PC-3 (cell line): ENCODE data around the gene OR14J1. TPM values are rescaled to one million over a fixed set of nuclear protein-coding genes. Genes with fewer than 3 reads are reported as not detected.
A peak's percentile ranks its signal among the peaks of the same experiment; 100 is the strongest.

ENCODE experiments used
- ATAC-seq: fragments of 200-7000 bp; cut with Tn5 transposase; 2 replicates; pipeline ENCODE4 v1.9.1; 2020; ENCODE audit warnings: mild to moderate bottlenecking, moderate library complexity
- BruUV-seq: library from RNA; stranded (reverse); fragments of 400-500 nt; replicated peaks from 2 replicates; lab custom pipeline; 2021; lab: Mats Ljungman, UMichigan
- CTCF ChIA-PET: fragments of 300-600 bp; sonication (Branson Sonifier 250); formaldehyde crosslinking; loops from one replicate; lab custom pipeline; 2022; ENCODE audit warnings: antibody characterized with exemption; lab: Charles Lee
- POLR2A ChIA-PET: fragments of 300-600 bp; sonication (Branson Sonifier 250); formaldehyde crosslinking; loops from one replicate; lab custom pipeline; 2022; ENCODE audit warnings: antibody characterized with exemption; ENCODE audit not compliant: unreplicated experiment; lab: Charles Lee
- DNase-seq: peaks from one replicate; pipeline ENCODE4 v3.0.0-alpha.2; 2015
- H2AFZ ChIP-seq: fragments of 300-600 bp; sonication (generic); 2 replicates; pipeline ENCODE4 v1.6.0; 2016; ENCODE audit warnings: antibody characterized with exemption, low read length
- H3F3A ChIP-seq: fragments of 300-600 bp; sonication (generic); one replicate; pipeline ENCODE4 v1.6.0; 2017; ENCODE audit warnings: antibody characterized with exemption, low read length, control low read depth, mild to moderate bottlenecking; ENCODE audit not compliant: unreplicated experiment
- H3K27ac ChIP-seq: fragments of 300-600 bp; sonication (generic); 2 replicates; pipeline ENCODE4 v1.5.1; 2016; ENCODE audit warnings: mild to moderate bottlenecking, low read length
- H3K27me3 ChIP-seq: fragments of 300-600 bp; sonication (generic); 2 replicates; pipeline ENCODE4 v1.6.1; 2016; ENCODE audit warnings: low read length, mixed read lengths
- H3K36me3 ChIP-seq: fragments of 300-600 bp; sonication (generic); 2 replicates; pipeline ENCODE4 v1.6.1; 2016; ENCODE audit warnings: low read depth, mixed run types, low read length, mixed read lengths
- H3K4me1 ChIP-seq: fragments of 300-600 bp; sonication (generic); 2 replicates; pipeline ENCODE4 v1.5.1; 2016; ENCODE audit warnings: low read length; ENCODE audit not compliant: insufficient read depth
- H3K4me2 ChIP-seq: fragments of 300-600 bp; sonication (generic); 2 replicates; pipeline ENCODE4 v1.6.0; 2016; ENCODE audit warnings: low read length
- H3K4me3 ChIP-seq: fragments of 300-600 bp; sonication (generic); 2 replicates; pipeline ENCODE4 v1.5.1; 2016; ENCODE audit warnings: mild to moderate bottlenecking, low read length, mixed read lengths
- H3K79me2 ChIP-seq: fragments of 300-600 bp; sonication (generic); 2 replicates; pipeline ENCODE4 v1.6.1; 2017; ENCODE audit warnings: low read length, mixed read lengths
- H3K9ac ChIP-seq: fragments of 300-600 bp; sonication (generic); 2 replicates; pipeline ENCODE4 v1.6.0; 2016; ENCODE audit warnings: mild to moderate bottlenecking, low read length
- H3K9me2 ChIP-seq: fragments of 300-600 bp; sonication (generic); replicated peaks from 2 replicates; pipeline ENCODE4 v1.6.1; 2016; ENCODE audit warnings: mixed run types, low read length, mixed read lengths
- H3K9me3 ChIP-seq: fragments of 300-600 bp; sonication (generic); 2 replicates; pipeline ENCODE4 v1.6.1; 2016; ENCODE audit warnings: low read length, mixed read lengths
- H4K20me1 ChIP-seq: fragments of 300-600 bp; sonication (generic); 2 replicates; pipeline ENCODE4 v1.6.1; 2016; ENCODE audit warnings: low read length, mixed read lengths
- CTCF ChIP-seq: fragments of 300-600 bp; sonication (generic); conservative IDR thresholded peaks from 2 replicates; pipeline ENCODE4 v1.5.1; 2017; ENCODE audit warnings: antibody characterized with exemption, low read depth, mild to moderate bottlenecking, low read length
- EZH2 ChIP-seq: fragments of 300-600 bp; sonication (generic); IDR thresholded peaks from one replicate; pipeline ENCODE4 v1.6.1; 2017; ENCODE audit warnings: antibody characterized with exemption, mild to moderate bottlenecking, low read length; ENCODE audit not compliant: unreplicated experiment
- EZH2phosphoT487 ChIP-seq: fragments of 300-600 bp; sonication (generic); IDR thresholded peaks from 2 replicates; pipeline ENCODE4 v1.6.1; 2018; ENCODE audit warnings: mild to moderate bottlenecking, antibody characterized with exemption, low read length, borderline replicate concordance
- intact Hi-C: fragments of 100-400 bp; cut with micrococcal nuclease; formaldehyde crosslinking; loops from 2 replicates; pipeline ENCODE4 v1.9.0; 2023
- total RNA-seq: library from RNA; depleted of rRNA; stranded (reverse); fragments of >200 nt; gene quantifications from 2 replicates; pipeline ENCODE4 v1.2.3, GENCODE V29; 2014; rRNA removed

Gene OR14J1
- total RNA-seq, 1 experiment from 2014 or later, result not detected

- Histone ChIP-seq H3K27ac (no peak overlapping the region), H3K36me3 (no peaks in the 10 kb centered on the region), H3K9ac (no peak overlapping the region), H3K79me2 (no peaks in the 10 kb centered on the region), H3K4me1 (no peaks in the 10 kb centered on the region), H4K20me1 (no peaks in the 10 kb centered on the region), H3K27me3 (peaks cover 20% of the 10 kb centered on the region), H3K9me2 (no peaks in the 10 kb centered on the region), H3K4me2 (no peak overlapping the region), H3F3A (no peaks in the 10 kb centered on the region), H3K4me3 (no peak overlapping the region), H2AFZ (no peak overlapping the region), H3K9me3 (no peaks in the 10 kb centered on the region)
- TF ChIP-seq CTCF, result no peak
- no peak for TF ChIP-seq EZH2phosphoT487
- TF ChIP-seq EZH2, result no peak
- no TSS peak for BruUV-seq
- intact Hi-C loops, result no loop called here
- DNase-seq (no peak), ATAC-seq (no peak)
- ChIA-PET CTCF (no interaction called here), POLR2A (no interaction called here)
Observed at GRCh38 chr6:29354980-29355379, 53.5 kb downstream of the OR14J1 start.

- H3K9me2 ChIP-seq, result no peaks in the 10 kb centered on the region
- H3K79me2 ChIP-seq, result no peaks in the 10 kb centered on the region
- ChIA-PET CTCF (no interaction called here), POLR2A (no interaction called here)
- peaks cover 20% of the 10 kb centered on the region for H3K27me3 ChIP-seq
- no peaks in the 10 kb centered on the region for H3F3A ChIP-seq
- TF ChIP-seq EZH2, result no peak
- no peak for TF ChIP-seq EZH2phosphoT487
- 0 out of 2 replicates have a peak, but pooled peaks have one; percentile 20 for TF ChIP-seq CTCF
- no peaks in the 10 kb centered on the region for H3K9me3 ChIP-seq
- no peak overlapping the region for H2AFZ ChIP-seq
- no peak for ATAC-seq
- H3K4me3 ChIP-seq, result no peak overlapping the region
- H3K4me2 ChIP-seq, result no peak overlapping the region
- no peaks in the 10 kb centered on the region for H3K4me1 ChIP-seq
- no peak overlapping the region for H3K27ac ChIP-seq
- H3K36me3 ChIP-seq, result no peaks in the 10 kb centered on the region
- intact Hi-C loops, result no loop called here
- no peaks in the 10 kb centered on the region for H4K20me1 ChIP-seq
- no peak overlapping the region for H3K9ac ChIP-seq
- no TSS peak for BruUV-seq
- DNase-seq, result no peak
Observed at GRCh38 chr6:29355603-29356002, 54.1 kb downstream of the OR14J1 start.

Other genes starting within 250 kb of the OR14J1 start
- not detected in 2 replicates for gene OR2B3, start 214.4 kb upstream of the OR14J1 start, total RNA-seq
- gene OR2J1, start 202.2 kb upstream of the OR14J1 start, total RNA-seq, result not detected in 2 replicates
- 0.29 TPM in 1 of 2 replicates, not detected in the other for gene OR2J3, start 193.6 kb upstream of the OR14J1 start, total RNA-seq
- 0.23 TPM in 1 of 2 replicates, not detected in the other for gene OR2J2, start 130.8 kb upstream of the OR14J1 start, total RNA-seq
- not detected in 2 replicates for gene OR5V1, start 67.2 kb downstream of the OR14J1 start, total RNA-seq
- gene OR12D3, start 73.6 kb downstream of the OR14J1 start, total RNA-seq, result not detected in 2 replicates
- gene OR12D2, start 93.9 kb downstream of the OR14J1 start, total RNA-seq, result not detected in 2 replicates
- not detected in 2 replicates for gene OR12D1, start 113.2 kb downstream of the OR14J1 start, total RNA-seq
- not detected in 2 replicates for gene OR10C1, start 137.6 kb downstream of the OR14J1 start, total RNA-seq
- not detected in 2 replicates for gene OR11A1, start 155.4 kb downstream of the OR14J1 start, total RNA-seq
- not detected in 2 replicates for gene OR2H1, start 155.5 kb downstream of the OR14J1 start, total RNA-seq
- gene MAS1L, start 186.3 kb downstream of the OR14J1 start, total RNA-seq, result not detected in 2 replicates